K562 (cell line): ENCODE results near the gene DNPEP. TPM values are rescaled to one million over a fixed set of nuclear protein-coding genes. Genes with fewer than 3 reads are reported as not detected.
A peak's percentile ranks its signal among the peaks of the same experiment; 100 is the strongest.

Experiments
- ATAC-seq: fragments of 200-7000 bp; cut with Tn5 transposase; 3 replicates; pipeline ENCODE4 v1.9.1; 2020; ENCODE audit warnings: moderate library complexity
- BruUV-seq: library from RNA; stranded (reverse); fragments of 400-500 nt; replicated peaks from 2 replicates; lab custom pipeline; 2021; lab: Mats Ljungman, UMichigan
- CTCF ChIA-PET: fragments of 300-600 bp; formaldehyde crosslinking; extraction: SDS; loops from one replicate; lab custom pipeline; 2021; ENCODE audit warnings: low intra/inter-chr PET ratio; lab: Yijun Ruan, JAX
- POLR2A ChIA-PET: fragments of 300-600, 350-650 bp; sonication (Branson Sonifier 250); formaldehyde crosslinking; extraction: SDS; loops from one replicate; lab custom pipeline; 2021; ENCODE audit warnings: antibody characterized with exemption, inconsistent platforms; lab: Yijun Ruan, JAX
- DNase-seq, 4 experiments: peaks; one replicate each; pipeline versions ENCODE4 v3.0.0 to v3.0.0-alpha.2; 2011 to 2018; ENCODE audit warnings: low spot score in 3 of 4, mixed read lengths in 3 of 4; ENCODE audit errors: extremely low read depth in 1 of 4
- FAIRE-seq: peaks from 2 replicates; lab custom pipeline; 2011; peaks lifted over from hg19 to GRCh38; lab: Jason Lieb, UNC
- H2AFZ ChIP-seq: 2 replicates; pipeline ENCODE4 v1.6.0; 2011; ENCODE audit warnings: low read depth, low read length, control low read depth, inconsistent platforms
- H3K27ac ChIP-seq: fragments of 200-600 bp; 3 replicates; pipeline ENCODE4 v1.8.0; 2011; ENCODE audit warnings: low read depth, mild to moderate bottlenecking, control low read depth, inconsistent platforms, low read length, moderate library complexity, mixed read lengths; ENCODE audit errors: extremely low read depth
- H3K27me3 ChIP-seq, 2 experiments: fragments of 300-600 bp in 1 of 2; 2 replicates in 1 of 2; 3 replicates in 1 of 2; pipeline versions ENCODE4 v1.6.0 to v1.8.0; 2011; ENCODE audit warnings: inconsistent platforms in 2 of 2, low read length in 2 of 2, mild to moderate bottlenecking in 1 of 2, mixed read lengths in 1 of 2, moderate library complexity in 1 of 2; ENCODE audit not compliant: control insufficient read depth in 2 of 2, insufficient read depth in 2 of 2
- H3K36me3 ChIP-seq: fragments of 300-600 bp; 3 replicates; pipeline ENCODE4 v1.8.0; 2011; ENCODE audit warnings: mild to moderate bottlenecking, low read length, inconsistent platforms; ENCODE audit not compliant: control insufficient read depth, insufficient read depth
- H3K4me1 ChIP-seq, 2 experiments: fragments of 200-600 bp in 1 of 2; replicated peaks in 1 of 2; 2 replicates in 1 of 2; 3 replicates in 1 of 2; pipeline versions ENCODE4 v1.5.1 to v1.8.0; 2011; ENCODE audit warnings: inconsistent platforms in 2 of 2, low read length in 2 of 2, mild to moderate bottlenecking in 1 of 2, mixed read lengths in 1 of 2, moderate library complexity in 1 of 2; ENCODE audit not compliant: control insufficient read depth in 2 of 2, insufficient read depth in 2 of 2
- H3K4me2 ChIP-seq: 2 replicates; pipeline ENCODE4 v1.6.1; 2011; ENCODE audit warnings: low read length, control low read depth, inconsistent platforms, mixed read lengths; ENCODE audit not compliant: insufficient read depth
- H3K4me3 ChIP-seq: fragments of 200-600 bp; sonication (generic), shearing (Covaris generic); 2 replicates; pipeline ENCODE4 v1.5.1; 2016; ENCODE audit warnings: control low read depth, inconsistent platforms
- H3K79me2 ChIP-seq: fragments of 200-600 bp; 3 replicates; pipeline ENCODE4 v1.8.0; 2011; ENCODE audit warnings: low read length, inconsistent platforms; ENCODE audit not compliant: control insufficient read depth, insufficient read depth
- H3K9ac ChIP-seq, 2 experiments: 2 replicates each; pipeline versions ENCODE4 v1.6.0 to v1.6.1; 2011; ENCODE audit warnings: low read depth in 2 of 2, low read length in 2 of 2, control low read depth in 1 of 2, inconsistent platforms in 1 of 2, mild to moderate bottlenecking in 1 of 2, mixed read lengths in 1 of 2; ENCODE audit not compliant: insufficient read depth in 1 of 2
- H3K9me1 ChIP-seq: one replicate; pipeline ENCODE4 v1.6.0; 2011; ENCODE audit warnings: inconsistent platforms, mild to moderate bottlenecking, low read length, moderate library complexity; ENCODE audit not compliant: control insufficient read depth, insufficient read depth
- H3K9me3 ChIP-seq: replicated peaks from 2 replicates; pipeline ENCODE4 v1.5.1; 2011; ENCODE audit warnings: low read depth, low read length, inconsistent platforms; ENCODE audit not compliant: control insufficient read depth, insufficient read depth
- H4K20me1 ChIP-seq: replicated peaks from 2 replicates; pipeline ENCODE4 v1.6.1; 2011; ENCODE audit warnings: low read length, inconsistent platforms, mixed read lengths; ENCODE audit not compliant: control insufficient read depth, insufficient read depth
- CC2D1A ChIP-seq: fragments of 450-650 bp; IDR thresholded peaks from 2 replicates; pipeline ENCODE4 v1.6.1; 2017; ENCODE audit warnings: mild to moderate bottlenecking
- CEBPB ChIP-seq: fragments of 450-650 bp; IDR thresholded peaks from 2 replicates; pipeline ENCODE4 v1.6.1; 2016; ENCODE audit warnings: missing genetic modification characterization, missing compliant biosample characterization
- CEBPG ChIP-seq, 3 experiments: fragments of 200-800 bp in 1 of 3; sonication (Bioruptor generic) in 1 of 3; sonication (generic) in 1 of 3; formaldehyde crosslinking in 1 of 3; IDR thresholded peaks in 2 of 3; conservative IDR thresholded peaks in 1 of 3; 2 replicates each; pipeline versions ENCODE4 v1.6.1 to v1.8.0; 2016 to 2022; ENCODE audit warnings: missing compliant biosample characterization in 2 of 3, missing genetic modification characterization in 2 of 3, mild to moderate bottlenecking in 1 of 3, missing genetic modification reagents in 1 of 3
- HNRNPUL1 ChIP-seq: fragments of 200-400 bp; formaldehyde crosslinking; IDR thresholded peaks from 2 replicates; pipeline ENCODE4 v1.6.1; 2017; ENCODE audit warnings: low read length
- ZNF561 ChIP-seq: fragments of 450-650 bp; formaldehyde crosslinking; conservative IDR thresholded peaks from 2 replicates; pipeline ENCODE4 v1.4.0; 2020; ENCODE audit warnings: mild to moderate bottlenecking, moderate library complexity
- ZNF76 ChIP-seq: fragments of 250-450 bp; sonication (Bioruptor Pico); IDR thresholded peaks from 2 replicates; pipeline ENCODE4 v1.4.0; 2020; ENCODE audit warnings: mild to moderate bottlenecking, moderate library complexity, borderline replicate concordance
- WGBS: fragments of 100-300 bp; shearing (Covaris generic); methylation state at CpG from one replicate; pipeline ENCODE4 v1.1.6; 2016; ENCODE audit warnings: low coverage, mixed read lengths; ENCODE audit not compliant: insufficient coverage; ENCODE audit errors: missing lambda C conversion rate; 5-methylcytosine and 5-hydroxymethylcytosine counted together
- in situ Hi-C: fragments of 300-500 bp; cut with MboI; formaldehyde crosslinking; loops from 4 replicates; pipeline ENCODE4 v1.15.0; 2018; ENCODE audit warnings: inconsistent platforms, mixed read lengths
- intact Hi-C: fragments of 100-400 bp; cut with micrococcal nuclease; formaldehyde crosslinking; loops from 2 replicates; pipeline ENCODE4 v1.14.2; 2022
- polyA plus RNA-seq, 8 experiments: library from polyadenylated mRNA; depleted of rRNA in 4 of 8; stranded (reverse) in 5 of 8; unstranded in 3 of 8; fragments of >200 nt; fragmentation: Nextera tagmentation in 2 of 8; fragmentation: Illumina TruSeq in 1 of 8; extraction: Ambion mirVana in 2 of 8; extraction: Trizol in 1 of 8; gene quantifications; 2 replicates each; pipeline versions ENCODE4 v1.2.1 to v1.2.3, GENCODE V29; 2011 to 2014; ENCODE audit warnings: inconsistent platforms in 1 of 8, missing spikeins in 1 of 8
- total RNA-seq, 7 experiments: library from RNA; depleted of rRNA in 6 of 7; stranded (reverse); fragments of >200 nt in 6 of 7; fragmentation: Illumina TruSeq in 2 of 7; extraction: Trizol in 2 of 7; gene quantifications; 2 replicates each; pipeline versions ENCODE4 v1.2.1 to v1.2.3, GENCODE V29; 2011 to 2021; ENCODE audit warnings: low replicate concordance in 1 of 7
- TF ChIP-seq, protein P1 (sequence below), 3 experiments: IDR thresholded peaks in 2 of 3; conservative IDR thresholded peaks in 1 of 3; 2 replicates each; pipeline ENCODE4 v1.5.1; 2011 to 2012; ENCODE audit warnings: low read length in 3 of 3, mild to moderate bottlenecking in 3 of 3, control low read depth in 2 of 3, improper control_type of control experiment in 1 of 3, inconsistent platforms in 1 of 3, low read depth in 1 of 3, mixed read lengths in 1 of 3, moderate library complexity in 1 of 3; ENCODE audit not compliant: insufficient read depth in 2 of 3

DNPEP gene
- total and polyA plus RNA-seq, 9 of the 15 experiments (the other 6 are each of a cell fraction or from before 2014, with no cell fraction given), result 34.6 to 71.4 (median 45.5) TPM

DNA sequence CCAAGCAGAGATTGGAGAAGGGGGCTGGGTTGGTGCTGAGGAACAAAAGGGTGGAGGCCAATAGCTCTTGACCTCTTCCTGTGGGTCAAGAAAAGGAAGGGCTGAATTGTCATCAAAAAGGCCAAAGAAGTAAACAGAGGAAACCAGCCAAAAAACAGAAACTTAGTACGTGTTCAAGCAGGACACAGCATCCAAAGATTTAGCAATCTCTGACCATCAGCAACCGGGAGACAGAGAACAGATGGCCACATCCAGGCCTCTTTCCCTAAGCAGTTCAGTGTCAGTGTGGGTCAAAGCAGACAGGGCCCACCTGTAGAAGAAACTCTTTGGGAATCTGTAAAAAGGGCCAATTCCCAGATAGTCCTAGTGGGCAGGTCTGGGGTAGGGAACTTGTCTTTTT lies 2.9 kb downstream of the DNPEP start:
- peaks cover 62% of the 10 kb centered on the region; the same call in 2 of the 3 replicates for H3K36me3 ChIP-seq
- WGBS, result 100% methylated on average over 2 of the region's 2 CpGs
- H3K9me3 ChIP-seq, result no peaks in the 10 kb centered on the region
- peaks cover 10% of the 10 kb centered on the region for H3K79me2 ChIP-seq
- H3K4me3 ChIP-seq, result no peak overlapping the region
- TF ChIP-seq HNRNPUL1 (no peak), ZNF76 (no peak), CEBPB (tag) (no peak)
- TF ChIP-seq, all 486 proteins: peak for 0
- POLR2A ChIA-PET, result no interaction called here
- Histone ChIP-seq H3K27ac (no peak overlapping the region), H3K9ac (no peak overlapping the region), H3K4me1 (peaks cover 15 to 37% of the 10 kb centered on the region in 2 experiments; a peak in 4 of 5 replicates), H3K27me3 (no peaks in the 10 kb centered on the region), H3K9me1 (peaks cover 8% of the 10 kb centered on the region), H4K20me1 (no peaks in the 10 kb centered on the region), H2AFZ (no peak overlapping the region), H3K4me2 (no peak overlapping the region)
- intact Hi-C loops (no loop called here), in situ Hi-C loops (no loop called here)
- ATAC-seq, result no peak
- DNase-seq, result no peak
- no TSS peak for BruUV-seq
- no peak for FAIRE-seq
- CTCF ChIA-PET, result no interaction called here

DNA sequence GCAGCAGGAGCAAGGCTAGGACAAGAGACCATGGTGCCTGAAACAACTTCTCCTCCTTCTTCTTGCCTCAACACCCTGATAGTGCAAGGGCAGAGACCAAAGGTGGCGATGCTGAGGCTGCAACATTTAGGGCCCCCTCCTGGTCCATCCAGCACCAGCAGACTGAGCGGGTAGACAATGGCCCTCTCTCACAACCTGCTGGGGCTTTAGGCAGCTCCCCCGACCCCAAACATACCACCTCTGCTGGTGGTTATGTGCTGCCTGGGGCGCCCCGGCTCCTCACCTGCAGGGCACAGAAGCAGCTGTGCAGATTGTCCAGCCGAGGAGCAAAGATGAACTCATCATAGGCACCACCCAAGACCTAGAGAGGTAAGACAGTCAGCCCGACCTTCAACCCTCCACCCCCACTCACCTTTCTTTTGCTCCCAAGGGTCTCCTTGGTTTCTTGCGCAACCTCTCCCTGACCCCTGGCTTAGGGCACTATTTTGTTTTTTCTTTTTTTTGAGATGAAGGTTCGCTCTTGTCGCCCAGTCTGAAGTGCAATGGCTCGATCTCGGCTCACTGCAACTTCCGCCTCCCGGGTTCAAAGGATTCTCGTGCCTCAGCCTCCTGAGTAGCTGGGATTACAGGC lies 3.5 kb downstream of the DNPEP start:
- 86% methylated on average over 8 of the region's 15 CpGs for WGBS
- no peak overlapping the region for H3K27ac ChIP-seq
- peaks cover 62% of the 10 kb centered on the region; the same call in 2 of the 3 replicates for H3K36me3 ChIP-seq
- no peak overlapping the region for H3K9ac ChIP-seq
- FAIRE-seq, result no peak
- H3K4me2 ChIP-seq, result no peak overlapping the region
- intact Hi-C loops, result no loop called here
- no peak for TF ChIP-seq CC2D1A
- no peak for TF ChIP-seq CEBPG (CRISPR knock-in tag; IDR thresholded peaks at IDR 0.05)
- 0 out of 4 replicates have a peak, but pooled peaks of 1 of the 2 experiments have one; percentile 32 for TF ChIP-seq CEBPG (tag; conservative IDR thresholded peaks at IDR 0.05 in 1 of 2, IDR thresholded peaks at IDR 0.05 in 1 of 2)
- TF ChIP-seq ZNF561, result no peak
- peak; percentile 69 for TF ChIP-seq CEBPB (tag)
- TF ChIP-seq, protein P1, sequence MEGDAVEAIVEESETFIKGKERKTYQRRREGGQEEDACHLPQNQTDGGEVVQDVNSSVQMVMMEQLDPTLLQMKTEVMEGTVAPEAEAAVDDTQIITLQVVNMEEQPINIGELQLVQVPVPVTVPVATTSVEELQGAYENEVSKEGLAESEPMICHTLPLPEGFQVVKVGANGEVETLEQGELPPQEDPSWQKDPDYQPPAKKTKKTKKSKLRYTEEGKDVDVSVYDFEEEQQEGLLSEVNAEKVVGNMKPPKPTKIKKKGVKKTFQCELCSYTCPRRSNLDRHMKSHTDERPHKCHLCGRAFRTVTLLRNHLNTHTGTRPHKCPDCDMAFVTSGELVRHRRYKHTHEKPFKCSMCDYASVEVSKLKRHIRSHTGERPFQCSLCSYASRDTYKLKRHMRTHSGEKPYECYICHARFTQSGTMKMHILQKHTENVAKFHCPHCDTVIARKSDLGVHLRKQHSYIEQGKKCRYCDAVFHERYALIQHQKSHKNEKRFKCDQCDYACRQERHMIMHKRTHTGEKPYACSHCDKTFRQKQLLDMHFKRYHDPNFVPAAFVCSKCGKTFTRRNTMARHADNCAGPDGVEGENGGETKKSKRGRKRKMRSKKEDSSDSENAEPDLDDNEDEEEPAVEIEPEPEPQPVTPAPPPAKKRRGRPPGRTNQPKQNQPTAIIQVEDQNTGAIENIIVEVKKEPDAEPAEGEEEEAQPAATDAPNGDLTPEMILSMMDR (IDR thresholded peaks at IDR 0.05 in 2 of 3, conservative IDR thresholded peaks at IDR 0.05 in 1 of 3; ENCODE audit: insufficient read depth in 2 of 3, low read depth in 1 of 3, low read length in 3 of 3), result peak; percentile 6 to 36 (median 9); a peak in 1 of 6 replicates
- TF ChIP-seq, all 486 proteins: peak for 3
- ChIA-PET CTCF (no interaction called here), POLR2A (no interaction called here)
- Histone ChIP-seq H3K9me1 (peaks cover 8% of the 10 kb centered on the region), H4K20me1 (no peaks in the 10 kb centered on the region), H3K79me2 (peaks cover 10% of the 10 kb centered on the region), H3K4me3 (no peak overlapping the region), H2AFZ (no peak overlapping the region), H3K27me3 (no peaks in the 10 kb centered on the region), H3K4me1 (peaks cover 13 to 37% of the 10 kb centered on the region in 2 experiments; a peak in 4 of 5 replicates), H3K9me3 (no peaks in the 10 kb centered on the region)
- DNase-seq (no peak), ATAC-seq (no peak)
- BruUV-seq, result no TSS peak
- in situ Hi-C loops, result no loop called here
